ENCODE results near the gene SLC24A3. TPM values are rescaled to one million over a fixed set of nuclear protein-coding genes. Genes with fewer than 3 reads are reported as not detected.

SLC24A3 gene
- total RNA-seq, 4 donors from 2014 or later, result 1.6 to 38.8 (median 3.7) TPM

DNA sequence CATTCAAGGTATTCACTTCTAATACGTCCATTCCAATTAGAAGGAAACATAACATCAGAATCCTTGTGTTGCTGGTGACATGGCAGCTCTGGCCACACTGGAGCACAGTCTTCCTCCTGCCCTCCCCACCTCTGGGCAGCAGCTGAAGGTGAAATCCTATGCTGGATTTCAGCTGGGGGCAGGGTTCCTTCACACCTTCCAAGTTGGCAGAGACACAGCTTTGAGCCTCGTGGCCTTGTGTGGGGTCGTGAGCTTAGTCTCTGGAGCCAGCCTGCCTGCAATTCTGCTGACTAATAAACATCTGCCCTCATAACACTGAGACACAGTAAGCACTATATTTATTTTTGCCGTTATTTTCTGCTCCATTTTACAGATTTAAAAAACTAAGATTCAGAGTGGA, 326.7 kb downstream of the SLC24A3 start:
- Histone ChIP-seq H3K27ac (no peak overlapping the region), H3K4me3 (no peak overlapping the region), H3K9me3 (no peaks in the 10 kb centered on the region), H3K36me3 (no peaks in the 10 kb centered on the region), H3K4me1 (no peaks in the 10 kb centered on the region), H3K27me3 (no peaks in the 10 kb centered on the region)
- TF ChIP-seq POLR2A (IDR thresholded peaks at IDR 0.05), result no peak
- TF ChIP-seq, protein P1, sequence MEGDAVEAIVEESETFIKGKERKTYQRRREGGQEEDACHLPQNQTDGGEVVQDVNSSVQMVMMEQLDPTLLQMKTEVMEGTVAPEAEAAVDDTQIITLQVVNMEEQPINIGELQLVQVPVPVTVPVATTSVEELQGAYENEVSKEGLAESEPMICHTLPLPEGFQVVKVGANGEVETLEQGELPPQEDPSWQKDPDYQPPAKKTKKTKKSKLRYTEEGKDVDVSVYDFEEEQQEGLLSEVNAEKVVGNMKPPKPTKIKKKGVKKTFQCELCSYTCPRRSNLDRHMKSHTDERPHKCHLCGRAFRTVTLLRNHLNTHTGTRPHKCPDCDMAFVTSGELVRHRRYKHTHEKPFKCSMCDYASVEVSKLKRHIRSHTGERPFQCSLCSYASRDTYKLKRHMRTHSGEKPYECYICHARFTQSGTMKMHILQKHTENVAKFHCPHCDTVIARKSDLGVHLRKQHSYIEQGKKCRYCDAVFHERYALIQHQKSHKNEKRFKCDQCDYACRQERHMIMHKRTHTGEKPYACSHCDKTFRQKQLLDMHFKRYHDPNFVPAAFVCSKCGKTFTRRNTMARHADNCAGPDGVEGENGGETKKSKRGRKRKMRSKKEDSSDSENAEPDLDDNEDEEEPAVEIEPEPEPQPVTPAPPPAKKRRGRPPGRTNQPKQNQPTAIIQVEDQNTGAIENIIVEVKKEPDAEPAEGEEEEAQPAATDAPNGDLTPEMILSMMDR (IDR thresholded peaks at IDR 0.05), result no peak
- DNase-seq, result no peak

DNA sequence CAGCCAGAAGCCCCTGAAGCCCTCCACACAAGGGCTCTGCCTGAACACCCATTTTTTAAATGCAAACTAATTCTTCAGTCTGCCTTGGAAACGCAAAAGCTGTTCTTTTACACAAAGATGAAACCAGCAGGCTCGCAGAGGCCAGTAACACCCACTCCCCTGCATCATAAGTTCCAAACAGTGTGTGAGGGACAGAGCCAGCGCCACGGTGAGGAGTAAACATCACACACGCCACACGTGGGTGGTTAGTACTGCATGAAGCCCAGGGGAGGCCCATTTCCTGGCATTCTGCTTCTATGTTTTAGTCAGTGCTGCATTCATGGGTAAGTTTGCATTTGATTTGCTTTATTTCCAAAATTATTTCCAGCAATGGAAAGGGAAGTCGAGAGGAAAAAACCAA, 327.9 kb downstream of the SLC24A3 start:
- no peaks in the 10 kb centered on the region for H3K4me1 ChIP-seq
- no peak for TF ChIP-seq POLR2A (IDR thresholded peaks at IDR 0.05)
- TF ChIP-seq, protein P1 (IDR thresholded peaks at IDR 0.05), result no peak
- peak in 1 of 3 donors; percentile 17 for DNase-seq
- H3K36me3 ChIP-seq, result no peaks in the 10 kb centered on the region
- no peak overlapping the region for H3K4me3 ChIP-seq
- no peaks in the 10 kb centered on the region for H3K27me3 ChIP-seq
- no peaks in the 10 kb centered on the region for H3K9me3 ChIP-seq
- no peak overlapping the region for H3K27ac ChIP-seq

DNA sequence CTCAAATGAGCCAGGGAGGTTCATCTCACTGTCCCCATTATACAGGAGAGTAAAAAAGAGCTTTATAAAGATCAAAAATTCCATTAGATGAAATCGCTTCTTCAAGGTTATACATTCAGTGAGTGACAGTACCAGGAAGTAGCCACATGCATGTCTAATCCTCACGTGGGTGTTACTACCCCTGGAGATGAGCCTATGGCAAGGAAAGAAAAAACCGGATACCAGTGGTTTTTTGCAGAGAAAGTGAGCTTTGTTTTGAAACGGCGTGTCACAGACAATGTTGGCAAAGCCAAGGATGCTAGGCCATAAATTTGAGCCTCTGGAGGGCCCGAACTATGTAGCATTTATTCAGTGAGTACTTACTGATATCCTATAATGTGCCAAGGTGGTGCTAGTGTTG, 330.7 kb downstream of the SLC24A3 start:
- Histone ChIP-seq H3K4me3 (no peak overlapping the region), H3K9me3 (no peaks in the 10 kb centered on the region)
- no peak for TF ChIP-seq POLR2A (IDR thresholded peaks at IDR 0.05)
- TF ChIP-seq, protein P1 (IDR thresholded peaks at IDR 0.05), result no peak

DNA sequence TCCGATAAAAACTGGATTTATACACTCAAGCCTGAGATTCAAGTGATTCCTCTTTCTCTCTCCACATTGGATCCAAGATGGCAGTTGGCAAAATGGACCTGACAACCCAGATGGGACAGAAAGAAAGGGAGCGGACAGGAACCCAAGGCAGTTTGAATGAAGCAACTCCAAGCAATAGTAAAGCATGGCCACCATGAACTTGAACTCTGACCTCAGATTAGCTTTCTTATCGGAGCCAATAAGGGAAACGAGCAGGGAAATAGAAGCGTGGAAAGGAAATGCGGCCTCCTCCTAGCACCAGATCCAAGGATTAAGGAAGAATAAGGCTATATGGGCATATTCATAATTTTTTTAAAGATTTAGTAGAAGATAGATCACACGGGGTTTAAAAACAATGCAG, 332.2 kb downstream of the SLC24A3 start:
- no peak overlapping the region for H3K27ac ChIP-seq
- no peaks in the 10 kb centered on the region for H3K4me1 ChIP-seq
- H3K4me3 ChIP-seq, result no peak overlapping the region
- H3K27me3 ChIP-seq, result no peaks in the 10 kb centered on the region
- H3K36me3 ChIP-seq, result no peaks in the 10 kb centered on the region
- no peaks in the 10 kb centered on the region for H3K9me3 ChIP-seq
- TF ChIP-seq, protein P1 (IDR thresholded peaks at IDR 0.05), result no peak
- no peak for TF ChIP-seq POLR2A (IDR thresholded peaks at IDR 0.05)
- DNase-seq, result no peak

More for the DNA sequence above, 330.7 kb downstream of the SLC24A3 start:
- Histone ChIP-seq H3K4me1 (no peaks in the 10 kb centered on the region), H3K27ac (no peak overlapping the region), H3K36me3 (no peaks in the 10 kb centered on the region), H3K27me3 (no peaks in the 10 kb centered on the region)
- DNase-seq, result no peak

DNA sequence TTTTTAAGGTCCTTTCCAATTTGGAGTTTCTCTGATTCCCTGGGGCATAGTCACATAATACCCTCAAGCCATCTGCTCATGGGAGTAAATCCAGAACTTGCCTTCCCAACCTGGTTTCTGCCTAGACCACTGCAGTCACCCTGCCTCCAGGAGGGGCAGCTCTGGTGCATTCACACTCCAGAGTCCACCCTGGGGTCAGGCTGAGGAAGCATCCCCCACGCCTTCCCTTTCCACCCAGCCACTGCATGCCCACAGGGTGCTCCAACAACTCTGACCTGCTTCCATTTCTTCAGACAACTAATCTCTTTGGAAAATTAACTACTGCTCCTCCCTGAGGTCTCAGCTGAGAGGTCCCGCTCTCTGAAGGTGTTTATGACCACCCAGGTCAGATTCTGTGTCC, 334.2 kb downstream of the SLC24A3 start:
- no peak for DNase-seq
- Histone ChIP-seq H3K27ac (no peak overlapping the region), H3K4me3 (no peak overlapping the region), H3K27me3 (no peaks in the 10 kb centered on the region), H3K9me3 (no peaks in the 10 kb centered on the region), H3K4me1 (no peaks in the 10 kb centered on the region), H3K36me3 (no peaks in the 10 kb centered on the region)
- no peak for TF ChIP-seq POLR2A (IDR thresholded peaks at IDR 0.05)
- TF ChIP-seq, protein P1 (IDR thresholded peaks at IDR 0.05), result no peak

DNA sequence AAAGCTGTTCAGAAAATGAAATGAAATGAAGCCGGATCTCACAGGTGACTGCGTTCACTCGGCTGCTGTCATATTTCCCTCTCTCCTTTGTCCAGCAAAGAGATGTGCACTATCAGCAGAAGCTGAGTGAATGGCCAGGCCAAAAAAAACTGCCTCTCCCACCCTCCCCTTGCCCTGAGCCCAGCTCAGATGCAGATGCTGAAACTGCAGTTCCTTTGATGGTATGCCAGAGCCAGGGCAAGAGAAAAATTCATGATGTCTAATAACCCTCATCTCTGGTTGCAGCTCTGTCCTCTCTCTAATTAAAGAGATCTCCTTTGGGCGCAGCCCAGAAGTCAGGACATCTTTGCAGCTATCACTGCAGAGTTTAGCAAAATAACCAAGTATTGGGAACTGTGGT, 335.1 kb downstream of the SLC24A3 start:
- H3K4me3 ChIP-seq, result no peak overlapping the region
- no peaks in the 10 kb centered on the region for H3K36me3 ChIP-seq
- no peak for DNase-seq
- no peak overlapping the region for H3K27ac ChIP-seq
- H3K4me1 ChIP-seq, result no peaks in the 10 kb centered on the region
- no peak for TF ChIP-seq POLR2A (IDR thresholded peaks at IDR 0.05)
- no peaks in the 10 kb centered on the region for H3K9me3 ChIP-seq
- H3K27me3 ChIP-seq, result no peaks in the 10 kb centered on the region
